Activated naive CD4-positive, alpha-beta T cell treated with Interleukin-2 at 50 U/mL for 16 hours (primary cell): Measurements from ENCODE around the gene EFCAB10.
"Not testable (repeated sequence)": the region's sequence is repeated elsewhere in the genome, so short reads cannot be mapped to it uniquely, and the experiment has no call there.

Experiments
- DNase-seq: peaks from one replicate; pipeline ENCODE4 v3.0.0-alpha.2; 2020

The EFCAB10 gene, protein sequence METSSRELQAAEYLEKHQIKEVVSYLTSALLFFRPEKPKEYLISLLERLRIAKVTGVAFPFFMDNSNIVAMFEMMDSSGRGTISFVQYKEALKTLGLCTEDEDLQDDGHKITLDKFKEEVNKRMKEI

GRCh38 chr7:105581066-105581811 lies at the start of gene EFCAB10:
Gene EFCAB10, minus strand, starts transcription at chr7:105581493. Its CDS starts 30 bp downstream, at chr7:105581463.
- DNase-seq: peak; percentile 43

GRCh38 chr7:105625986-105626385 lies 44.7 kb upstream of the EFCAB10 start:
- DNase-seq: no peak

- DNase-seq: no peak
These were observed 42.6 kb upstream of the EFCAB10 start for GRCh38 chr7:105623906-105624305.

DNA sequence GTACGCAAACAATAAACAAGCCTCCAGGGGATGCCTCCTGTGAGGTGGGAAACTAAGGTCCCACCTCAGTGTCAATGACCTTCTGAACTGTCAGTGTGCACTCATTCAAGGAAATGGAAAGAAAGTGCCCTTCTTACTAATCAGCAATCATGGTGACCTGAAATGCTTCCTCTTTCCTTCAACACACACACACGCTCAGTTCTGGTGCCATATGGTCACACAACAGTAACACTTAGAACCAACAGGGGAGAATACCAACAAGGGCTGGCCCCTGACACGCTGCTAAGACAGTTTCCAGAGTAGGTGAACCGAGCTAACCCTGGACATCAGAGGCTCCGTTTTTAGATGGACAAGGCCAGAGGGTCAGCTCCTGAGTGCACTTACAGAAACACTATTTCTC lies 42.1 kb upstream of the EFCAB10 start:
- no peak for DNase-seq

DNA sequence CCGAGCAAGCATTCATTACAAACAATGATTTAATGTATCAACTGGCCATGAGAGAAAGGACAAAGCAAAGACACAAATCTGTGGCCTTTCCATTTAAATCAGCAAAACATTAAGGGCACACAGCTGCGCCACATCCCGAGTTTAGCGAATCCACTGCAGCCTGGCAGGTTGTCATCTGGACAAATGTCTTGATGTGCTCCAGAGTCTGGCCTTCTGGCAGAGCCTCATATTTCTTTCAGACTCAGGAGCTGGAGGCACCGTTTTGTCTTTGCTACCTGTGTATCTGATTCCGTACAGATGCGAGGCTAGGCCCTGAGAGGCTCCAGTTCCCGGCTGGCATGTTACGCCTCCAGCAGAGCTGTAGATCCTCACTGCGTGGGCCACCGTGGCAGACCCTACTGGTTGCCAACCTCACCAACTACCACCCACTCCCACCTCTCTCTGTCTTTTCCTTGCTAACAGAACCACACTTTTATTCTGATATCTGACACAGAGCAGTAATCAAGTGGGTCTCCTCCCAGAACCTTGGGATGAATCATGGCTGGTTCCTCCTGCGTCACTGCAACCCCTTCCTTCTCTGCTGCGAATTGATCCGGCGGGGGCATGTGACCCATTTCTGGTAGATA lies 40.9 kb upstream of the EFCAB10 start:
- DNase-seq: no peak

- no peak for DNase-seq
These were observed 40.3 kb upstream of the EFCAB10 start for GRCh38 chr7:105621617-105622016.

DNA sequence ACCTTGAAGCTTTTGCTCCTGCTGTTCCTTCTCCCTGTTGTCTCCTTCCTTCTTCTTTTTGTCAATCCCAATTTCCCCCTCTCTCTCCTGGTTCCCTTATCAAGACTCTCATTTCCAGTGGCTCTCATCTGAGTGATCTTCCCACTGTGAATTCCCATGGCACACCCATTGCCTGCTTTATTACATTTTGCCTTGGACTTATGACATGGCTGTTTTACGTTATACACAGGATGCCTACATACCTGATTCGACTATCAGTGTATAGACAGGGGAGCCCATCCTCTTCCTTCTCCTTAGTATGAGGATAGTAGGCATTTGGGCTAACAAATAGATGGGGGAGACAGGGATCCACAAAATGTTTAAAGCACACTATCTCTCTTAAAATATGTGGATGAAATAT lies 39.9 kb upstream of the EFCAB10 start:
- no peak for DNase-seq

- DNase-seq: no peak
These were observed 38.3 kb upstream of the EFCAB10 start for GRCh38 chr7:105619590-105619989.

- no peak for DNase-seq
These were observed 36.7 kb upstream of the EFCAB10 start for GRCh38 chr7:105618016-105618296.

GRCh38 chr7:105617280-105618015 lies 36.2 kb upstream of the EFCAB10 start:
- DNase-seq: no peak

DNA sequence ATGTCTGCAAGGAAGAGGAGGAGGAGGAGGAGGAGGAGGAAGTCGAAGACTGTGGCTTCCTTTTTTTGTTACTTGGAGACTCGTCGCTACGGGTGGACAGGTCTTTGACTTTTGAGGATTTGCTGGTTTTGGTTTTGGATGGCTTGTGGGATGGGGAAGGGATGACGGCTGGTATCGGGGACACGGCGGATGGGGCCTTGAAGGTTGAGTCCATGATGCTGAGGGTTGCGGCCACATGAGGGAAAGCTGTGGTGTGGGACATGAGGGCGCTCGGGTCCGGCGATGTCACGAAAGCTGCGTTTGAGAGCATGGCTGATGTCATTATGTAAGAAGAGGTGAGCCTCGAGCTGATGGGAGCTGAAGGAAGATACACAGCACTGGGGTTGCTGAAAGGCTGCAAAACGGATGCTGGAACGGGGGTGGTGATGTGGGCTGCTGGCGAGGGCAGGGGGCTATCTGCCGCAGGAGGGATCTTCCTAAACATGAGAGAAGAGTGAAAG lies 33.1 kb upstream of the EFCAB10 start:
- DNase-seq: no peak

- DNase-seq: no peak
These were observed 32.5 kb upstream of the EFCAB10 start for GRCh38 chr7:105613611-105614330.

DNA sequence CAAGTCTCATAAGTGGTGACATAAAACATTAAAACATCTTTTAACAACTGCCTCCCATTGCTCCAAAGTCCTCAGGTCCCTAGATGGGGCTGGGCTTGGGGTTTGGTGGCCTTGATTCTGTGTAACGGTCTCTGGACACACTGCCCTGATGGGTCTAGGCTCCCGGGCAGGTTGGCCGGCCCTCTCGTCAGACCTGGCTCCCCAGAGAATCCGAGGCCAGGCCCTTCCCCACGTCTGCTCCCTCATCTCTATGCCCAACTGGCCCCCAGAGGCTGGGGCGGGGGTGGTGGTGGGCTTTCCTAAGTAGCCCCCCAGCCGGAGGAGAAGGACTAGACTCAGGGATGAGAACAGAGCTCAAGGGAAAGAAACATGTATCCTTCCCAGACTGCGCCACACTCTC lies 31.5 kb upstream of the EFCAB10 start:
- DNase-seq: no peak

- no peak for DNase-seq
These were observed 30.8 kb upstream of the EFCAB10 start for GRCh38 chr7:105611856-105612775.

DNA sequence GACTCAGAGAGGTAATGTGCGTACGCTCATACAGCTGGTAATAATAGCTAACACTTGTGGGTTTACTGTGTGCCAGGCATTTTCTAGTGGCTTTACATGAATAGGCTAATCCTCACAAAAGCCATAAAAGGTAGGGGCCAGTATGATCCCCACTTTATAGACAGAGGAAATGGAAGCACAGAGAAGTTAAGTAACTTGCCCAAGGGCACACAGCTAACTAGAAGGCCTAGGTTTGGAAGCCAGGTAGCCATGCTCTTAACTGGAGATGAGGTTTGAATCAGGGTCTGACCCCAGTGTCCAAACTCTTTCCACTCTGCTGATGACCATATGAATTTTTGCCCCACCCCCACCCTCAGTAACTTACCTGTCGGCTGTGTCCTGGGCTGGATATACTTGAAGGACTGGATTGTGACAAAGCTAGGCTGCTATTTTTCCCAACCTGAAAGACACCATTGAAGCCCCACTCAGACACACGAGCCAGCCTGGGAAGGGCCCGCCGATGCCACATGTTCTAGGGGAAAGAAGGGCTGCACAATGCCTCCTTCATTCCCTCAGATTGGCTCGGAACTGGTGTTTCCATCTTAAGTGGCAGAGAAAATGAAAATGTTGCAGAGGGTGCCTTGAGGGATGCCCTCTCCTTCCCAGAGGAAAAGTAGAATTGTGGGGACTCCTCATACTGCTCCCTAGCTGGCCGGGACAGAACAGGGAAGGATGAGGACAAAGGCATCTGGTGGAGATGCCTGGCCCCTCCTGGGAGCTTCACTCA lies 29.1 kb upstream of the EFCAB10 start:
- DNase-seq: no peak

DNA sequence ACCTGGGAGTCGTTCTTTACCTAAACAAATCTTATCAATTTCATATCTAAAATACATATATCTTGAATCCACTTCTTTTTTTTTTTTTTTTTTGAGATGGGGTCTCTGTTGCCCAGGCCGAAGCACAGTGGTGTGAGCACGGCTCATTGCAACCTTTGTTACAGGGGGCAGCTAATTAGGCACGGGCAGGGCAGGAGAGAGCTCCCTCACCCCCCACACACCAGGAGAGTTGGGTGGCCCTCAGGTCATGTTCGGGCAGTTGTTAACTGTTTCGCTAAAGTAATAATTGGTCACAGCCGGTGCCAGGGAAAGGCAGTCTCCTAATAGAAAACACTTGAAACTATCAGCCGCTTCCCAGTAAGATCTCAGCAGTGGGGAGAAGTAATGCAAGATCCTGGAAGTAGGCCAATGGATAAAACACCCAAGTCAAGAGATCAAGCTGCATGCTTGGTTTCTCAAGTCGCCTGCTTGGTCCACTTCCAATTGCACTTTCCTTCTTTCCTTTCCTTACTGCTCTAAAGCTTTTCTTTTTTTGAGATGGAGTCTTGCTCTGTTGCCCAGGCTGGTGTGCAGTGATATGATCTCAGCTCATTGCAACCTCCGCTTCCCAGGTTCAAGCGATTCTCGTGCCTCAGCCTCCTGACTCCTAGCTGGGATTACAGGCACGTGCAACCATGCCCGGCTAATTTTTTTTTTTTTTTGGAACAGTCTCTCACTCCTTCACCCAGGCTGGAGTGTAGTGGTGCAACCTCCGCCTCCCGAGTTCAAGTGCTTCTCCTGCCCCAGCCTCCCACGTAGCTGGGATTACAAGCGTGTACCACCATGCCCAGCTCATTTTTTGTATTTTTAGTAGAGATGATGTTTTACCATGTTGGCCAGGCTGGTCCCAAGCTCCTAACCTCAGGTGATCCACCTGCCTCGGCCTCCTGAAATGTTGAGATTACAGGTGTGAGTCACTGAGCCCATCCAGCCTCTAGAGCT lies 21.3 kb upstream of the EFCAB10 start:
- DNase-seq: no peak

DNA sequence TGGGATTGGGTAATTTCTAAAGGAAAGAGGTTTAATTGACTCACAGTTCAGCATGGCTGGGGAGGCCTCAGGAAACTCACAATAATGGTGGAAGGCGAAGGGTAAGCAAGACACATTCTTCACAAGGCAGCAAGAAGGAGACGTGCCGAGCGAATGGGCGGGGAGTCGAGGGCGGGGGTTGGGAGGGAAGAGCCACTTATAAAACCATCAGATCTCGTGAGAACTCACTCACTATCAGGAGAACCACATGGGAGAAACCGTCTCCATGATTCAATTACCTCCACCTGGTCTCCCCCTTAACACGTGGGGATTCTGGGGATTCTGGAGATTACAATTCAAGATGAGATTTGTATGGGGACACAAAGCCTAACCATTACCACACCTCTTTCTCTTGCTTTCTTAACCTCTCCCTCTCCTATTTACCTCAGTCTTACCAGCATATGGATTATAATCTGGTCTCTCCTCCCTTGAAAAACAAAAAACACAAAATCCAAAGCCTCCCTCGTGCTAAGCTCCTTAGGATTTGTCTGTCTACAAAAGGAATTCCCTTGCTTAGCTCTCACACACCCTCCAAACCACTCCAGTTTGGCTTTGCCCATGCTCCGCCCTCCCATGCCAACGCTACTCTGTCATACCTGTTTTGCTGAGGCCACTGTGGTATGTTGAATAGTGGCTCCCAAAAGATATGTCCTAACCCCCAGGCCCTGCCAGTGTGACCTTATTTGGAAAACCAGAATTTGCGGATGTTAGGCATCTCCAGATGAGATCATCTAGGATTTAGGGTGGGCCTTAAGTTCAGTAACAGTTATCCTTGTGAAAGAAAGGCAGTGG lies 19.6 kb upstream of the EFCAB10 start:
- no peak for DNase-seq

GRCh38 chr7:105599551-105599950 lies 18.3 kb upstream of the EFCAB10 start:
- DNase-seq: no peak

- DNase-seq: not testable (repeated sequence)
These were observed 17.8 kb upstream of the EFCAB10 start for GRCh38 chr7:105599080-105599479.
